Stimulated activated CD8-positive, alpha-beta memory T cell treated with anti-CD3 and anti-CD28 coated beads, Interleukin-2, amount 100 ng/mL, for 1 hour (primary cell): ENCODE data around the gene GRIK3.

Experiments
- DNase-seq, 2 donors: peaks; one replicate each; pipeline ENCODE4 v3.0.0-alpha.2; 2020; ENCODE audit warnings: low read depth in 2 of 2

GRIK3 gene

DNA sequence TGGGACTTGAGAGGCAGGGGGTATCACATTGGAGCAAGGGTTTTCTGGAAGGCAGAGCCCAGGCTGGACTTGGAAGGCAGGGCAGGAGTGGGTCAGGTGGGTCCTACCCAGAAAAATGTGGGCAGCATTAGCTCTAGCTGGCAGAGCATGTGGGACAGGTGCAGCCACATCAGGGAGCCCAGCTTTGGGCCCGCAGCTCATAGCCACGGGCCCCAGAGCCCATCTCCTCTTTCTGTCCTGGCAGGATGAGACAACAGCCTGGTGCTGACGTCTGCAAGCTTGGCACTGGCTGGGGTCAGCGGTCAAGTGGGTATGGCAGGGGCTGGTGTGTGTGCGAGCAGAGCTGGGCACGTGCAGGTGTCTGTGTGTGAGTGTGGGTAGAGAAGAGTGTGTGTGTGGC lies 154.7 kb downstream of the GRIK3 start:
- DNase-seq, result no peak

DNA sequence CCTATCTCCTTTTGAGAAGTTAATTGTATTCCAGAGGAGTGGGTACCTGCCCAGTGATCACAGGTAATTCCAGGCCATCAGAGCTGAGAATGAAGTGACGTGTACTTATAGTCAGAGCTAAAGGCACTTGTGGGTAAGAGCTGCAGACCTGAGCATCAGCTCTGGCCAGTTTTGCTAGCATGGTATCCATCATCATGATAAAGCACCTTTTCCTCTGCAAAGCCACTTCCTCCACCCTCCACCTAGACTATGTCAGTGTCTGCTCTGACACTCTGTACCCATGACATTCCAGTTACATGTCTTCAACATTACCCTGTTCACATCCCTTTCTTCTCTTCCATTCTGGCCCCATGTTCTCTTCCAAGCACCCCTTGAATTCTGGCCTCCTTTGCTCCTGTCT lies 157.3 kb downstream of the GRIK3 start:
- no peak for DNase-seq

- no peak for DNase-seq
These were observed 159.8 kb downstream of the GRIK3 start for GRCh38 chr1:36874271-36875060.

GRCh38 chr1:36872858-36873257 lies 161.5 kb downstream of the GRIK3 start:
- no peak for DNase-seq

DNA sequence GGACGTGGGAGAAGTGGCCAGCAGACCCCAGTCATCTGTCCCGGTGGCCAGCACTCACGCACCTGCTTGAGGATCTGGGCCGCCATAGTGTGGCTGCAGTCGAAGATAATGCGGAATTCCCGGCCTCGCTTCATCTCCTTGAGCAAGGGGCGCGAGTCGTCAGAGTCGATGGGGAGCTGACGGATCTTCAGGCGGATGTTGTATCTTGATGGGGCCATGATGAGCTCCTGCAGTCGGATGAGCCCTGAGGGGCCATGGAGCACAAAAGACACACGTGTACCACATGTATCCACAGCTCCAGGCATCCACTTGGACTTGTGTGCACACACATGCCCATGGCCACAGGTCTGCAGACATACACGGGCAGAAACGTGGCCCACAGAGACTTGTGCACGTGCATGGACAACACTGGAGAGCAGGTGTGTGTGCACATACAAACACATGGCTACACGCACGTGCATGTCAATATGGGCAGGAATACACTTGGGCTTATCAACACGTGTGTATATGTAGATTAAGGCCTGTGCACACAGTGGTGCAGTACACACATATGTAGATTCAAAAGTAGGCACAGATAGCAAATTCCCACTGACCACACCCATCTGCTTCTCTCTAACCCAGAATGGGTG lies 162.1 kb downstream of the GRIK3 start:
- DNase-seq, result no peak

GRCh38 chr1:36871146-36871971 lies 163.0 kb downstream of the GRIK3 start:
- no peak for DNase-seq

DNA sequence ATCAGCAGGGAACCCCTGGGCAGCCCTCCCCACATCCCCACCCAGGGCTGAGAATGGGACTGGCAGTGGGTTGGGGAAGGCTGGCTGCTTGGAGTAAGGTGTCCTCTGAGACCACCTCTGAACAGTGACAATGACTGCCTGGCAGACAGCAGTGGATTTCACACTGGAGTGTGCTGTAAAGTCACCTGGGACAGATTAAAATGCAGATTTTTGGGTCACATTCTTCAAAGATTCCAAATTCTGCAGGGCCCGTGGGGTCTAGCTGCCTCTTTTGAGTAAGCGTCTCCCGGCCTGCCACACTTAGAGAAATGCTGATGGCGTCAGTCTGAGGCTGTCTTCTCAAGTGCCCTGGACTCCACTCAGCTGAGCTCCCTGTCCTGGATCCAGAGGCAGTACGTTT lies 164.5 kb downstream of the GRIK3 start:
- DNase-seq, result no peak

DNA sequence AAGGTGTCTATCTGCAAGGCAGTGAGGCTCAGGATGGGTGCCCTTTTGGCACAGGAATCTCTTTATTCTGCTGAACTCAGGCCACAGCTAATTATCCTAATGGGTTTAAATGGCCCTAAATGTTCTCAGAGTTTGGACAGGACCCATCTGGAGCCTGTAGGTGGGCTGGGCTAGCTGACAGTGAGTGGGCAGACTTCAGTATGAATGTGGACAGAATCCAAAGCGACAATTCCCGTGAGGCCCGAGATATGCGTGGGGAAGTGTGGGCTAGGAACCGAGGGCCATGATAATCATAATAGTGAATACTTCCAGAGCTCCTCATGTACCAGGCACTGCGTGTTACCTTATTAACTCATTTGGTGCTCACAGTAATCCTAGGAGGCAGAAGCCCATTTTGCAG lies 165.3 kb downstream of the GRIK3 start:
- DNase-seq, result no peak

DNA sequence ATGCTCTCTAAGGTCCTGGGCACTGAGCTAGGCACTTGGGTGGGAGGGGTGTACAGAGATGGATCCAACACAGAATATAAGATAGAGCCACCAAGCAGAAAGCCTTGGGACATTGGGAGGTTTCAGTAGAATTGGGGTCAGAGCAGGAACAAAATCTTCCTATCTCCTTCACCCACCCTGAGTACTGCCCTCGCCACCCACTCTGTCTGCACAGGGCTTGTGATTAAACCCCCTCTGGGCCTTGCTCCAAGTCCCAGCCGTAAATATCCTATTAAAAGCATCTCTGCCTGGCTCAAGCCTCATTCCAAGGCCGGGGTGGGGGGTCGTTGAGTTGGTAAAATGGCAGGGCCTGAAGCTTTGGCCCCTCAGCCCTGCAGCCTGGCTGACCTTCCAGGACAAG lies 166.7 kb downstream of the GRIK3 start:
- no peak for DNase-seq

DNA sequence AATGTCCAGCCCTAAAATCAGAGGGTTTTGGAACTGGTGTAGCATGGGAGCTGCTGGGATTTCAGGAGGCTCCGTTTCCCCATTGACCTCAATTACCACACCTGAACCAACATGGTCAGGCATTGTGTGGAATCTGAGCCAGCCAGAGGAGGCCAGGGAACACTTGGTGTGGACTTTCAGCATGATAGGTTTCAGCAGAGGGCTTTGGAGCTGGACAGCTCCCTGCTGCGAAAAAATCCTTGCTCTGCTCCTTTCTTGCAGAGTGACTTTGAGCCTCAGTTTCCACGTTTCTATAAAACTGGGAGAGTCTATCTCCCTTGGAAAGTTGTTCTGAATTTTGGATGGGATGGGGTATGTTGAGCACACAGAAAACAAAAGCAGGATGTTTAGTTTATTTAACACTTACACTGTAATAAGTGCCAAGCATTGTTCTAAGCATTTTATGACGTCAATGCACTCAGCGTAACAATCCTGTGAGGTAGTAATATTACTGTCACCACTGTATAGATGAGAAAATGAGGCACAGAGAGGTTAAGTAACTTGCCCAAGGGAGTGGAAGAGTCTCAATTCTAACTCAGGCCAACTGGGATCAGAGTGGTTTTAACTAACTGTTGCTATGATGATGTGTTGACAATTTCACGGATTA lies 168.0 kb downstream of the GRIK3 start:
- DNase-seq, result no peak

- DNase-seq, result no peak
These were observed 168.8 kb downstream of the GRIK3 start for GRCh38 chr1:36865602-36865900.

DNA sequence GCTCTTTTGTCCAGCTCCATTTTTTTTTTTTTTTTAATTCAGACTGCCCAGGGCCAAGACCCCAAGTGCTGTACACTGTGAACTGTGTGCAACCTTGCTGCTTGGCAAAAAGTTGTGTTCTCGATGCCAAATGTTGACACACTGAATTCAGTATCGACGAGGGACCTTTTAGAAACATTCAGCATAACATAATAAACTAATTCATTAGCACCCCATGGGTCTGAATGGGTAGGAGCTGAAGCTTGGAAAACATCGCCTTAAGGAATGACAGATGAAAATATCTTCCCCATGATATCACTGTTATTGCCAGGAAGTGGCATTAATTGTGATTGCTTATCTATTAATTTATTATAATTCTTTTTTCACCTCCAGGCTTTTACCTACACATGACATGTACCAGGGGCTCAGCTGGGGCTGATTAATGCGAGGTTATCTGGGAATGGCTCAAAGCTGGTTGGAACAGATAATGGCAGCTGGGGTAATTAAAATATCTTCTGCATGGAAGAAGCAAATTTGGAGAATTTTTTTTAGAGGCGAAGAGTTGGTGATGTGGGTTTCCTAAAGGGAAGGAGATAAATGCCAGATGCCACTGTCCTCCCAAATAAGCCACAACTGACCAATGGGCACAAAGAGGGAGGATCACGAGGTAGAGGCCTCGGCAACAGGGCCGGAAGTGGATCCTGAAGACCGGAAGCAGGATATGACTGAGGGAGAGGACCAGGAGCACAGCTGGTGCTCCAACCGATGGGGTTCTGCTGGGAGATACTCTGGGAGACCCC lies 169.3 kb downstream of the GRIK3 start:
- DNase-seq, result no peak

- no peak for DNase-seq
These were observed 170.0 kb downstream of the GRIK3 start for GRCh38 chr1:36864182-36864822.

GRCh38 chr1:36863500-36863899 lies 170.8 kb downstream of the GRIK3 start:
- no peak for DNase-seq

GRCh38 chr1:36863061-36863460 lies 171.3 kb downstream of the GRIK3 start:
- DNase-seq, result no peak

GRCh38 chr1:36861375-36861774 lies 172.9 kb downstream of the GRIK3 start:
- no peak for DNase-seq

GRCh38 chr1:36859926-36860325 lies 174.4 kb downstream of the GRIK3 start:
- no peak for DNase-seq

- DNase-seq, result no peak
These were observed 175.3 kb downstream of the GRIK3 start for GRCh38 chr1:36858981-36859380.

DNA sequence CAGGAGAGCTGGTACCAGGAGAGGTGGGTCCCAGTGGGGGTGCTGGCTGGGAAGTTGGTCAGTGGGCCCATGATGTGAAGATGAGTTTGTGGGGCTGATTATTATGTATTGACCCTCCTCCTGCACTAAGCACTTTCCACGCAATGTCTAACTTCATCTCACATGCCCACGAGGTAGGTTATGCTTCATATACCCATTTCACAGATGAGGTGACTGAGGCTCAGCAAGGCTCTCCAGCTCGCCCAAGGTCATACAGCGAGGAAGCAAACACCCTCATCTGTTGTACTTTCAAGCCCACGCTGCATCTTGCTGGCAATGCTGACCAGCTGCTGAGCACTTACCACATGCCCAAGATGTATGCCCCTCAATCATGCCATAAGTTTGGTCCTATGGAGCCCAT lies 175.8 kb downstream of the GRIK3 start:
- DNase-seq, result no peak

- DNase-seq, result no peak
These were observed 176.6 kb downstream of the GRIK3 start for GRCh38 chr1:36857754-36858153.
